Calu3 (cell line): ENCODE results near the gene LRRC73. TPM values are rescaled to one million over a fixed set of nuclear protein-coding genes. Genes with fewer than 3 reads are reported as not detected.

Source experiments
- BruUV-seq: library from RNA; stranded (reverse); fragments of 400-500 nt; replicated peaks from 2 replicates; lab custom pipeline; 2021; lab: Mats Ljungman, UMichigan
- CTCF ChIA-PET: fragments of 300-600 bp; sonication (Branson Sonifier 250); formaldehyde crosslinking; loops from one replicate; lab custom pipeline; 2022; ENCODE audit warnings: antibody characterized with exemption; lab: Charles Lee
- DNase-seq: peaks from one replicate; pipeline ENCODE4 v3.0.0; 2022
- H3K27ac Mint-ChIP-seq: one replicate; pipeline ENCODE4 v1.8.0; 2022; ENCODE audit warnings: mixed read lengths; ENCODE audit not compliant: unreplicated experiment
- H3K27me3 Mint-ChIP-seq: one replicate; pipeline ENCODE4 v1.8.0; 2022; ENCODE audit warnings: mixed read lengths; ENCODE audit not compliant: unreplicated experiment
- H3K36me3 Mint-ChIP-seq: one replicate; pipeline ENCODE4 v1.8.0; 2022; ENCODE audit warnings: mild to moderate bottlenecking, moderate library complexity, mixed read lengths; ENCODE audit not compliant: insufficient read depth, unreplicated experiment
- H3K4me1 Mint-ChIP-seq: one replicate; pipeline ENCODE4 v1.8.0; 2022; ENCODE audit warnings: mild to moderate bottlenecking, low read depth, mixed read lengths; ENCODE audit not compliant: unreplicated experiment
- H3K4me3 Mint-ChIP-seq: one replicate; pipeline ENCODE4 v1.8.0; 2022; ENCODE audit warnings: mild to moderate bottlenecking, low read depth, moderate library complexity, mixed read lengths; ENCODE audit not compliant: unreplicated experiment
- H3K9me3 Mint-ChIP-seq: one replicate; pipeline ENCODE4 v1.8.0; 2022; ENCODE audit warnings: low read depth, mixed read lengths; ENCODE audit not compliant: unreplicated experiment
- CTCF ChIP-seq: fragments of 200-600 bp; IDR thresholded peaks from one replicate; pipeline ENCODE4 v1.8.0; 2022; ENCODE audit warnings: antibody characterized with exemption; ENCODE audit not compliant: unreplicated experiment
- intact Hi-C: fragments of 100-400 bp; cut with micrococcal nuclease; formaldehyde crosslinking; loops from one replicate; pipeline ENCODE4 v1.10.0; 2022; ENCODE audit not compliant: unreplicated experiment
- total RNA-seq: library from RNA; stranded (reverse); gene quantifications from 2 replicates; pipeline ENCODE4 v1.2.3, GENCODE V29; 2022

The LRRC73 gene
- total RNA-seq, 1 experiment from 2014 or later = 0.50 TPM

- BruUV-seq = no TSS peak
- no peaks in the 10 kb centered on the region for H3K9me3 Mint-ChIP-seq
- H3K36me3 Mint-ChIP-seq = peaks cover 23% of the 10 kb centered on the region
- H3K4me3 Mint-ChIP-seq = no peak overlapping the region
- no peaks in the 10 kb centered on the region for H3K27me3 Mint-ChIP-seq
- H3K4me1 Mint-ChIP-seq = peaks cover 42% of the 10 kb centered on the region
- no peak for TF ChIP-seq CTCF
- intact Hi-C loops = no loop called here
- CTCF ChIA-PET = interaction anchor here (0.6 to 2.2 kb wide), 4 partner anchors 10 to 332 kb away, joined by 3 to 7 read pairs (median 4); partner anchors contain the start of gene TJAP1
- no peak overlapping the region for H3K27ac Mint-ChIP-seq
- DNase-seq = no peak
These were observed 15.8 kb downstream of the LRRC73 start for GRCh38 chr6:43494321-43494720.

GRCh38 chr6:43493833-43494232 lies 16.3 kb downstream of the LRRC73 start:
- no peak overlapping the region for H3K4me3 Mint-ChIP-seq
- intact Hi-C loops = no loop called here
- H3K9me3 Mint-ChIP-seq = no peaks in the 10 kb centered on the region
- H3K4me1 Mint-ChIP-seq = peaks cover 42% of the 10 kb centered on the region
- peaks cover 21% of the 10 kb centered on the region for H3K36me3 Mint-ChIP-seq
- TF ChIP-seq CTCF = no peak
- DNase-seq = no peak
- no peak overlapping the region for H3K27ac Mint-ChIP-seq
- no TSS peak for BruUV-seq
- no peaks in the 10 kb centered on the region for H3K27me3 Mint-ChIP-seq
- CTCF ChIA-PET = interaction anchor here (0.6 to 2.2 kb wide), 3 partner anchors 11 to 331 kb away, joined by 3 to 7 read pairs (median 6); partner anchors contain the start of gene TJAP1

- no peaks in the 10 kb centered on the region for H3K9me3 Mint-ChIP-seq
- BruUV-seq = no TSS peak
- peaks cover 42% of the 10 kb centered on the region for H3K4me1 Mint-ChIP-seq
- no peak for DNase-seq
- no peak overlapping the region for H3K27ac Mint-ChIP-seq
- peaks cover 15% of the 10 kb centered on the region for H3K36me3 Mint-ChIP-seq
- H3K4me3 Mint-ChIP-seq = no peak overlapping the region
- intact Hi-C loops = no loop called here
- CTCF ChIA-PET = interaction anchor here (0.6 to 2.2 kb wide), 3 partner anchors 12 to 107 kb away, joined by 3 to 7 read pairs (median 3); partner anchors contain the start of gene TJAP1
- no peaks in the 10 kb centered on the region for H3K27me3 Mint-ChIP-seq
- no peak for TF ChIP-seq CTCF
These were observed 16.9 kb downstream of the LRRC73 start for GRCh38 chr6:43493230-43493629.

GRCh38 chr6:43492673-43493072 lies 17.5 kb downstream of the LRRC73 start:
- Mint-ChIP-seq H3K36me3 (peaks cover 12% of the 10 kb centered on the region), H3K27me3 (no peaks in the 10 kb centered on the region), H3K4me3 (no peak overlapping the region), H3K27ac (no peak overlapping the region), H3K4me1 (peaks cover 42% of the 10 kb centered on the region), H3K9me3 (no peaks in the 10 kb centered on the region)
- no peak for DNase-seq
- CTCF ChIA-PET = interaction anchor here (0.6 to 1.3 kb wide), 3 partner anchors 14 to 15 kb away, joined by 3 read pairs; partner anchors contain the start of gene TJAP1
- no TSS peak for BruUV-seq
- intact Hi-C loops = no loop called here
- TF ChIP-seq CTCF = no peak
